Activated T-helper 2 cell treated with anti-CD3 and anti-CD28 coated beads, Interferon-gamma antibody, Interleukin-2, Interleukin-4, amounts not matched to agents 10 μg/mL and 5 μg/mL and 100 μg/mL, durations not matched to agents 14 hours and 24 hours and 36 hours (primary cell): Measurements from ENCODE around the gene SLC25A26. TPM values are rescaled to one million over a fixed set of nuclear protein-coding genes. Genes with fewer than 3 reads are reported as not detected.
"Not testable (repeated sequence)": the region's sequence is repeated elsewhere in the genome, so short reads cannot be mapped to it uniquely, and the experiment has no call there.

Experiments used
- DNase-seq: peaks from one replicate; pipeline ENCODE4 v3.0.0; 2021; ENCODE audit warnings: low spot score
- H3K27ac Mint-ChIP-seq: one replicate; pipeline ENCODE4 v1.8.0; 2021; ENCODE audit warnings: mixed read lengths
- H3K27me3 Mint-ChIP-seq: one replicate; pipeline ENCODE4 v1.8.0; 2021; ENCODE audit warnings: low read depth, mixed read lengths
- H3K36me3 Mint-ChIP-seq: one replicate; pipeline ENCODE4 v1.8.0; 2021; ENCODE audit warnings: low read depth, mixed read lengths
- H3K4me1 Mint-ChIP-seq: one replicate; pipeline ENCODE4 v1.8.0; 2021; ENCODE audit warnings: low read depth, mixed read lengths
- H3K4me3 Mint-ChIP-seq: one replicate; pipeline ENCODE4 v1.8.0; 2021; ENCODE audit warnings: low read depth, mild to moderate bottlenecking, moderate library complexity, mixed read lengths
- H3K9me3 Mint-ChIP-seq: one replicate; pipeline ENCODE4 v1.8.0; 2021; ENCODE audit warnings: mixed read lengths
- intact Hi-C: fragments of 100-400 bp; cut with micrococcal nuclease; formaldehyde crosslinking; loops from one replicate; pipeline ENCODE4 v1.15.1; 2023
- total RNA-seq: library from RNA; stranded (reverse); gene quantifications from 2 replicates; pipeline ENCODE4 v1.2.3, GENCODE V29; 2022

The SLC25A26 gene
- total RNA-seq, 1 donor from 2014 or later = 15.5 TPM

- intact Hi-C loops, H3K4me3 Mint-ChIP-seq, DNase-seq, H3K27ac Mint-ChIP-seq, H3K27me3 Mint-ChIP-seq: not testable (repeated sequence)
- Mint-ChIP-seq H3K9me3 (peaks cover 36% of the 10 kb centered on the region), H3K36me3 (peaks cover 89% of the 10 kb centered on the region), H3K4me1 (peaks cover 32% of the 10 kb centered on the region)
These were observed 200.3 kb downstream of the SLC25A26 start for GRCh38 chr3:66421144-66421543.

- peaks cover 87% of the 10 kb centered on the region for H3K36me3 Mint-ChIP-seq
- H3K4me1 Mint-ChIP-seq = peaks cover 36% of the 10 kb centered on the region
- H3K9me3 Mint-ChIP-seq = peaks cover 36% of the 10 kb centered on the region
These were observed 201.1 kb downstream of the SLC25A26 start for GRCh38 chr3:66421893-66422292.

GRCh38 chr3:66423791-66424190, 203.0 kb downstream of the SLC25A26 start:
- Mint-ChIP-seq H3K9me3 (peaks cover 36% of the 10 kb centered on the region), H3K27ac (no peak overlapping the region), H3K4me3 (no peak overlapping the region), H3K36me3 (peaks cover 73% of the 10 kb centered on the region), H3K27me3 (no peaks in the 10 kb centered on the region), H3K4me1 (peaks cover 41% of the 10 kb centered on the region)
- intact Hi-C loops = no loop called here
- DNase-seq = no peak

More at GRCh38 chr3:66421893-66422292, 201.1 kb downstream of the SLC25A26 start:
- H3K27me3 Mint-ChIP-seq, intact Hi-C loops, H3K27ac Mint-ChIP-seq, H3K4me3 Mint-ChIP-seq, DNase-seq: not testable (repeated sequence)

GRCh38 chr3:66425032-66425431, 204.2 kb downstream of the SLC25A26 start:
- Mint-ChIP-seq H3K4me1 (peaks cover 38% of the 10 kb centered on the region), H3K4me3 (no peak overlapping the region), H3K27me3 (no peaks in the 10 kb centered on the region), H3K36me3 (peaks cover 71% of the 10 kb centered on the region), H3K9me3 (peaks cover 32% of the 10 kb centered on the region), H3K27ac (no peak overlapping the region)
- no peak for DNase-seq
- intact Hi-C loops = no loop called here

- Mint-ChIP-seq H3K4me1 (peaks cover 32% of the 10 kb centered on the region), H3K27ac (peak overlapping the region; percentile 18), H3K36me3 (peaks cover 65% of the 10 kb centered on the region), H3K4me3 (no peak overlapping the region), H3K9me3 (peaks cover 25% of the 10 kb centered on the region), H3K27me3 (no peaks in the 10 kb centered on the region)
- intact Hi-C loops = no loop called here
- no peak for DNase-seq
These were observed 204.8 kb downstream of the SLC25A26 start for GRCh38 chr3:66425576-66426114.

GRCh38 chr3:66426135-66426534, 205.3 kb downstream of the SLC25A26 start:
- intact Hi-C loops = no loop called here
- Mint-ChIP-seq H3K4me1 (peaks cover 29% of the 10 kb centered on the region), H3K27me3 (no peaks in the 10 kb centered on the region), H3K36me3 (peaks cover 60% of the 10 kb centered on the region), H3K4me3 (no peak overlapping the region), H3K27ac (peak overlapping the region; percentile 18), H3K9me3 (peaks cover 21% of the 10 kb centered on the region)
- no peak for DNase-seq

GRCh38 chr3:66427352-66427751, 206.6 kb downstream of the SLC25A26 start:
- H3K27ac Mint-ChIP-seq = no peak overlapping the region
- H3K36me3 Mint-ChIP-seq = peaks cover 54% of the 10 kb centered on the region
- no peak for DNase-seq
- H3K4me1 Mint-ChIP-seq = peaks cover 29% of the 10 kb centered on the region
- no peak overlapping the region for H3K4me3 Mint-ChIP-seq
- intact Hi-C loops = no loop called here
- peaks cover 9% of the 10 kb centered on the region for H3K9me3 Mint-ChIP-seq
- H3K27me3 Mint-ChIP-seq = no peaks in the 10 kb centered on the region

- no peaks in the 10 kb centered on the region for H3K27me3 Mint-ChIP-seq
- H3K9me3 Mint-ChIP-seq = peaks cover 4% of the 10 kb centered on the region
- H3K4me1 Mint-ChIP-seq = peaks cover 30% of the 10 kb centered on the region
- H3K27ac Mint-ChIP-seq = no peak overlapping the region
- no peak for DNase-seq
- H3K4me3 Mint-ChIP-seq = no peak overlapping the region
- intact Hi-C loops = no loop called here
- peaks cover 49% of the 10 kb centered on the region for H3K36me3 Mint-ChIP-seq
These were observed 207.2 kb downstream of the SLC25A26 start for GRCh38 chr3:66427951-66428474.

Other genes starting within 250 kb of the SLC25A26 start
- gene MAGI1, start 182.1 kb upstream of the SLC25A26 start, total RNA-seq = 10.8 and 11.0 TPM in 2 replicates